Activated T-cell treated with anti-CD3 and anti-CD28 coated beads for 4 hours (primary cell): ENCODE data around the gene MEPE.

Experiments used
- DNase-seq: peaks from one replicate; pipeline ENCODE4 v3.0.0-alpha.2; 2020

The MEPE gene

GRCh38 chr4:87832669-87833068, at the start of gene MEPE:
Gene MEPE (plus strand): TSS chr4:87832969. CDS start chr4:87834715, 1,746 bp downstream.
- DNase-seq, result no peak

GRCh38 chr4:87783781-87784180, 49.0 kb upstream of the MEPE start:
- no peak for DNase-seq

GRCh38 chr4:87785731-87786509, 46.8 kb upstream of the MEPE start:
- no peak for DNase-seq

GRCh38 chr4:87799301-87800113, 33.3 kb upstream of the MEPE start, which contains the start of gene IBSP:
Gene IBSP (plus strand): TSS chr4:87799554. CDS start chr4:87802362, 2,808 bp downstream.
- DNase-seq, result no peak

GRCh38 chr4:87802858-87803257, 29.9 kb upstream of the MEPE start:
- DNase-seq, result no peak

- DNase-seq, result no peak
Measured at GRCh38 chr4:87803421-87803820, 29.3 kb upstream of the MEPE start.

GRCh38 chr4:87804871-87805270, 27.9 kb upstream of the MEPE start:
- no peak for DNase-seq

GRCh38 chr4:87805971-87806370, 26.8 kb upstream of the MEPE start:
- DNase-seq, result no peak

- no peak for DNase-seq
Measured at GRCh38 chr4:87806520-87806919, 26.2 kb upstream of the MEPE start.

- DNase-seq, result no peak
Measured at GRCh38 chr4:87807402-87807801, 25.4 kb upstream of the MEPE start.

GRCh38 chr4:87811977-87812376, 20.8 kb upstream of the MEPE start:
- no peak for DNase-seq

- no peak for DNase-seq
Measured at GRCh38 chr4:87819281-87819919, 13.4 kb upstream of the MEPE start.

GRCh38 chr4:87823200-87823599, 9.6 kb upstream of the MEPE start:
- DNase-seq, result no peak

GRCh38 chr4:87823724-87824123, 9.0 kb upstream of the MEPE start:
- DNase-seq, result no peak

GRCh38 chr4:87824352-87824751, 8.4 kb upstream of the MEPE start:
- no peak for DNase-seq

GRCh38 chr4:87834401-87834800, 1.6 kb downstream of the MEPE start:
- DNase-seq, result no peak

GRCh38 chr4:87835197-87835596, 2.4 kb downstream of the MEPE start:
- DNase-seq, result no peak

GRCh38 chr4:87835743-87836142, 3.0 kb downstream of the MEPE start:
- no peak for DNase-seq

- DNase-seq, result no peak
Measured at GRCh38 chr4:87838205-87838604, 5.4 kb downstream of the MEPE start.

GRCh38 chr4:87838890-87839591, 6.3 kb downstream of the MEPE start:
- DNase-seq, result no peak

- no peak for DNase-seq
Measured at GRCh38 chr4:87839592-87839946, 6.8 kb downstream of the MEPE start.

GRCh38 chr4:87840149-87840548, 7.4 kb downstream of the MEPE start:
- no peak for DNase-seq

- DNase-seq, result no peak
Measured at GRCh38 chr4:87843936-87844335, 11.2 kb downstream of the MEPE start.
